ENCODE results near the gene B3GALT6.
"Not testable (repeated sequence)": the region's sequence is repeated elsewhere in the genome, so short reads cannot be mapped to it uniquely, and the experiment has no call there.

B3GALT6 gene

GRCh38 chr1:1232208-1232795 lies at the start of gene B3GALT6:
B3GALT6 (plus strand) TSS chr1:1232237; CDS start chr1:1232279, 42 bp downstream.
- no peak for DNase-seq

GRCh38 chr1:1182491-1183220 lies 49.4 kb upstream of the B3GALT6 start:
- no peak for DNase-seq

GRCh38 chr1:1183221-1183747 lies 48.8 kb upstream of the B3GALT6 start:
- no peak for DNase-seq

- no peak for DNase-seq
These were observed 47.9 kb upstream of the B3GALT6 start for GRCh38 chr1:1183833-1184775.

GRCh38 chr1:1185101-1185765 lies 46.8 kb upstream of the B3GALT6 start:
- no peak for DNase-seq

- no peak for DNase-seq
These were observed 44.1 kb upstream of the B3GALT6 start for GRCh38 chr1:1187938-1188337.

- no peak for DNase-seq
These were observed 42.9 kb upstream of the B3GALT6 start for GRCh38 chr1:1189111-1189510.

- DNase-seq, result no peak
These were observed 40.3 kb upstream of the B3GALT6 start for GRCh38 chr1:1191734-1192133.

- DNase-seq, result no peak
These were observed 37.3 kb upstream of the B3GALT6 start for GRCh38 chr1:1194723-1195122.

GRCh38 chr1:1195726-1196125 lies 36.3 kb upstream of the B3GALT6 start:
- DNase-seq, result not testable (repeated sequence)

GRCh38 chr1:1196431-1197187 lies 35.4 kb upstream of the B3GALT6 start:
- DNase-seq, result no peak

- DNase-seq, result no peak
These were observed 34.9 kb upstream of the B3GALT6 start for GRCh38 chr1:1197188-1197500.

- no peak for DNase-seq
These were observed 34.2 kb upstream of the B3GALT6 start for GRCh38 chr1:1197551-1198422.

- no peak for DNase-seq
These were observed 33.5 kb upstream of the B3GALT6 start for GRCh38 chr1:1198423-1199140.

- no peak for DNase-seq
These were observed 32.7 kb upstream of the B3GALT6 start for GRCh38 chr1:1199141-1199960.

GRCh38 chr1:1199961-1200875 lies 31.8 kb upstream of the B3GALT6 start:
- DNase-seq, result no peak

GRCh38 chr1:1200876-1201810 lies 30.9 kb upstream of the B3GALT6 start:
- no peak for DNase-seq

Data from NCI-H1048 (cell line).